DOHH2 (cell line): Measurements from ENCODE around the gene FBXO48.

Source experiments
- H3F3A ChIP-seq: fragments of 200-600 bp; sonication (generic), shearing (Covaris generic); 2 replicates; pipeline ENCODE4 v1.6.0; 2016; ENCODE audit warnings: antibody characterized with exemption, mild to moderate bottlenecking; ENCODE audit not compliant: control insufficient read depth, insufficient read depth
- H3K27ac ChIP-seq: fragments of 200-600 bp; sonication (generic); 2 replicates; pipeline ENCODE4 v1.5.1; 2014; ENCODE audit warnings: low read depth, mild to moderate bottlenecking, low read length, moderate library complexity
- H3K27me3 ChIP-seq: fragments of 200-600 bp; sonication (generic); 2 replicates; pipeline ENCODE4 v1.6.1; 2014; ENCODE audit warnings: mild to moderate bottlenecking, low read length, mixed read lengths; ENCODE audit not compliant: control insufficient read depth
- H3K36me3 ChIP-seq: fragments of 200-600 bp; sonication (generic); 2 replicates; pipeline ENCODE4 v1.6.1; 2014; ENCODE audit warnings: mild to moderate bottlenecking, low read length, moderate library complexity, mixed read lengths; ENCODE audit not compliant: control insufficient read depth
- H3K4me1 ChIP-seq: fragments of 200-600 bp; sonication (generic); 2 replicates; pipeline ENCODE4 v1.6.1; 2014; ENCODE audit warnings: mild to moderate bottlenecking, low read length, mixed read lengths; ENCODE audit not compliant: control insufficient read depth
- H3K4me2 ChIP-seq: fragments of 200-600 bp; sonication (generic); 2 replicates; pipeline ENCODE4 v1.6.0; 2014; ENCODE audit warnings: mild to moderate bottlenecking, low read length, moderate library complexity
- H3K4me3 ChIP-seq: fragments of 200-600 bp; sonication (generic); 2 replicates; pipeline ENCODE4 v1.5.1; 2014; ENCODE audit warnings: mild to moderate bottlenecking, low read length, mixed read lengths
- H3K79me2 ChIP-seq: fragments of 200-600 bp; sonication (generic); 2 replicates; pipeline ENCODE4 v1.6.1; 2014; ENCODE audit warnings: mild to moderate bottlenecking, low read length, mixed read lengths; ENCODE audit not compliant: control insufficient read depth
- H3K9me2 ChIP-seq: fragments of 200-600 bp; sonication (generic); replicated peaks from 2 replicates; pipeline ENCODE4 v1.6.1; 2014; ENCODE audit warnings: mild to moderate bottlenecking, low read length, mixed read lengths; ENCODE audit not compliant: control insufficient read depth
- H3K9me3 ChIP-seq: fragments of 200-600 bp; sonication (generic); 2 replicates; pipeline ENCODE4 v1.6.1; 2014; ENCODE audit warnings: antibody characterized with exemption, low read length, mixed read lengths; ENCODE audit not compliant: control insufficient read depth, insufficient read depth
- H4K20me1 ChIP-seq: fragments of 200-600 bp; sonication (generic); 2 replicates; pipeline ENCODE4 v1.6.0; 2014; ENCODE audit warnings: low read depth, mild to moderate bottlenecking, antibody characterized with exemption, low read length, moderate library complexity; ENCODE audit not compliant: control insufficient read depth, insufficient read depth
- EZH2phosphoT487 ChIP-seq: fragments of 200-600 bp; sonication (generic); IDR thresholded peaks from 2 replicates; pipeline ENCODE4 v1.6.1; 2017; ENCODE audit warnings: borderline replicate concordance, mild to moderate bottlenecking, antibody characterized with exemption, low read length, moderate library complexity, mixed read lengths
- TF ChIP-seq, protein P1 (sequence below): fragments of 200-600 bp; sonication (generic); IDR thresholded peaks from one replicate; pipeline ENCODE4 v1.5.1; 2014; ENCODE audit warnings: antibody characterized with exemption, mild to moderate bottlenecking, low read depth, low read length; ENCODE audit not compliant: poor library complexity, severe bottlenecking

The FBXO48 gene

DNA sequence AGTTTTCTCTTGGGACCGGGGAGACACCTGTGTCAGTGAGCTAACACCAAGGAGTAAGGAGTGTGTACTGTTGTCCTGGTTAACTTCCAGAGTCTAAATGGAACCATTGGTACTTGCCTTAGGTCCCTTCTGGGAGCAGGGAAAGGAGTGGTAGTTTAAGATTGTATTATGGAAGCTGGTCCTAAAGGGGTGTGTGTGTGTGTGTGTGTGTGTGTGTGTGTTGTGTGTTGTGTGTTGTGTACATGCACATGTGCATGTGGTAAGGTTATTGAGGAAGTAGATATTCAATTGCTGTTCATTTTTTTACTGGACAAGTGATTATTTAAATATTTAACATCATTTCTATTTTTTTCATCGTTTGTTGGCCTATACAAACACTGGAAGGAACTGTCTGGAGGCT, 1.7 kb upstream of the FBXO48 start:
- Histone ChIP-seq H3K36me3 (peaks cover 13% of the 10 kb centered on the region), H3K79me2 (peaks cover 68% of the 10 kb centered on the region), H4K20me1 (no peaks in the 10 kb centered on the region), H3K9me2 (no peaks in the 10 kb centered on the region), H3F3A (0 out of 2 replicates have a peak, but pooled peaks cover 6% of the 10 kb centered on the region), H3K27ac (no peak overlapping the region), H3K9me3 (no peaks in the 10 kb centered on the region), H3K4me3 (peak overlapping the region; percentile 89), H3K4me2 (peak overlapping the region; percentile 84), H3K4me1 (peaks cover 24% of the 10 kb centered on the region), H3K27me3 (no peaks in the 10 kb centered on the region)
- TF ChIP-seq, protein P1, sequence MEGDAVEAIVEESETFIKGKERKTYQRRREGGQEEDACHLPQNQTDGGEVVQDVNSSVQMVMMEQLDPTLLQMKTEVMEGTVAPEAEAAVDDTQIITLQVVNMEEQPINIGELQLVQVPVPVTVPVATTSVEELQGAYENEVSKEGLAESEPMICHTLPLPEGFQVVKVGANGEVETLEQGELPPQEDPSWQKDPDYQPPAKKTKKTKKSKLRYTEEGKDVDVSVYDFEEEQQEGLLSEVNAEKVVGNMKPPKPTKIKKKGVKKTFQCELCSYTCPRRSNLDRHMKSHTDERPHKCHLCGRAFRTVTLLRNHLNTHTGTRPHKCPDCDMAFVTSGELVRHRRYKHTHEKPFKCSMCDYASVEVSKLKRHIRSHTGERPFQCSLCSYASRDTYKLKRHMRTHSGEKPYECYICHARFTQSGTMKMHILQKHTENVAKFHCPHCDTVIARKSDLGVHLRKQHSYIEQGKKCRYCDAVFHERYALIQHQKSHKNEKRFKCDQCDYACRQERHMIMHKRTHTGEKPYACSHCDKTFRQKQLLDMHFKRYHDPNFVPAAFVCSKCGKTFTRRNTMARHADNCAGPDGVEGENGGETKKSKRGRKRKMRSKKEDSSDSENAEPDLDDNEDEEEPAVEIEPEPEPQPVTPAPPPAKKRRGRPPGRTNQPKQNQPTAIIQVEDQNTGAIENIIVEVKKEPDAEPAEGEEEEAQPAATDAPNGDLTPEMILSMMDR: no peak
- TF ChIP-seq EZH2phosphoT487: no peak

DNA sequence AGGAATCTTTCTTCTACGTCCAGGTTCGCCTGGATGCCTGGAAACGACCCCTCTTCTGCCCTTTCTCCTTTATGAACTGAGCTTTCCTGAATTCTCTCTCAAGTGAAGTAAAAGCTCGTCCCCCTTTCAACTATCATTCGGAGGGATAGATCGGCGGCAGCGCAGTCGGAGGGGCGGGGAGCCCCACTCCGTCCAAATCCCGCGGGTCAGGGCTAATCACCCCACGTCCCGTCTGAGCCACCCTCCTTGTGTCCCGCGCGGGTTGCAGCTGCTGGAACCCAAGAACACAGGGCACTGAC, 367 bp downstream of the FBXO48 start:
- H3K79me2 ChIP-seq: peaks cover 49% of the 10 kb centered on the region
- no peaks in the 10 kb centered on the region for H3K27me3 ChIP-seq
- H3K36me3 ChIP-seq: peaks cover 13% of the 10 kb centered on the region
- H4K20me1 ChIP-seq: no peaks in the 10 kb centered on the region
- TF ChIP-seq, protein P1: no peak
- no peak for TF ChIP-seq EZH2phosphoT487
- no peaks in the 10 kb centered on the region for H3K9me3 ChIP-seq
- peak overlapping the region; percentile 47 for H3K27ac ChIP-seq
- no peaks in the 10 kb centered on the region for H3K9me2 ChIP-seq
- H3K4me3 ChIP-seq: peak overlapping the region; percentile 96
- H3K4me2 ChIP-seq: peak overlapping the region; percentile 97
- H3F3A ChIP-seq: 0 out of 2 replicates have a peak, but pooled peaks cover 6% of the 10 kb centered on the region
- H3K4me1 ChIP-seq: peaks cover 34% of the 10 kb centered on the region

DNA sequence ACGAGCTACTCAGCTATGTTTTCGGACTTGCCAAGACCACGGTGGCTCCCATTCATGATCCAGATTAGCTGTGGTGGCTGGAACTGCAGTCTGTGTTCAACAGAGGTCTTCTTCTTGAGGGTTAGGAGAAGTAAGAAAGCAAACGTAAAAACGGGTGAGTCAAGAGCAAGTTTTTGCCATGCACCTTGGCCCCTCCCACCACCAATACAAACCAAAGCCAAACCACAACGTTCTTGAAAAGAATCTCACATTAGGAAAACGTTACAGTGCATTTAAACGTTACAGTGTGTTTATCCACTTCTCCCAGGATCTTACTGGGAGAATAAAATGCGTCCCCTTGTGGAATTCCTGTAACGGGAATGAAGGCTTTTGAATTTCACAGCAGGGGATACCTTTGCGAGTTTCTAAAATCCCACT, 725 bp downstream of the FBXO48 start:
- H3K9me2 ChIP-seq: no peaks in the 10 kb centered on the region
- 0 out of 2 replicates have a peak, but pooled peaks cover 6% of the 10 kb centered on the region for H3F3A ChIP-seq
- no peaks in the 10 kb centered on the region for H3K27me3 ChIP-seq
- H3K36me3 ChIP-seq: peaks cover 13% of the 10 kb centered on the region
- H3K4me3 ChIP-seq: peak overlapping the region; percentile 96
- peak overlapping the region; percentile 97 for H3K4me2 ChIP-seq
- no peaks in the 10 kb centered on the region for H4K20me1 ChIP-seq
- H3K9me3 ChIP-seq: no peaks in the 10 kb centered on the region
- peaks cover 46% of the 10 kb centered on the region for H3K79me2 ChIP-seq
- peak overlapping the region; percentile 47 for H3K27ac ChIP-seq
- peaks cover 34% of the 10 kb centered on the region for H3K4me1 ChIP-seq
- TF ChIP-seq, protein P1: no peak
- no peak for TF ChIP-seq EZH2phosphoT487
